K562 (cell line): Measurements from ENCODE around the gene ESPL1. TPM values are rescaled to one million over a fixed set of nuclear protein-coding genes. Genes with fewer than 3 reads are reported as not detected.

Source experiments
- ATAC-seq: fragments of 200-7000 bp; cut with Tn5 transposase; 3 replicates; pipeline ENCODE4 v1.9.1; 2020; ENCODE audit warnings: moderate library complexity
- BruUV-seq: library from RNA; stranded (reverse); fragments of 400-500 nt; replicated peaks from 2 replicates; lab custom pipeline; 2021; lab: Mats Ljungman, UMichigan
- CTCF ChIA-PET: fragments of 300-600 bp; formaldehyde crosslinking; extraction: SDS; loops from one replicate; lab custom pipeline; 2021; ENCODE audit warnings: low intra/inter-chr PET ratio; lab: Yijun Ruan, JAX
- POLR2A ChIA-PET: fragments of 300-600, 350-650 bp; sonication (Branson Sonifier 250); formaldehyde crosslinking; extraction: SDS; loops from one replicate; lab custom pipeline; 2021; ENCODE audit warnings: antibody characterized with exemption, inconsistent platforms; lab: Yijun Ruan, JAX
- DNase-seq, 4 experiments: peaks; one replicate each; pipeline versions ENCODE4 v3.0.0 to v3.0.0-alpha.2; 2011 to 2018; ENCODE audit warnings: low spot score in 3 of 4, mixed read lengths in 3 of 4; ENCODE audit errors: extremely low read depth in 1 of 4
- FAIRE-seq: peaks from 2 replicates; lab custom pipeline; 2011; peaks lifted over from hg19 to GRCh38; lab: Jason Lieb, UNC
- H2AFZ ChIP-seq: 2 replicates; pipeline ENCODE4 v1.6.0; 2011; ENCODE audit warnings: low read depth, low read length, control low read depth, inconsistent platforms
- H3K27ac ChIP-seq: fragments of 200-600 bp; 3 replicates; pipeline ENCODE4 v1.8.0; 2011; ENCODE audit warnings: low read depth, mild to moderate bottlenecking, control low read depth, inconsistent platforms, low read length, moderate library complexity, mixed read lengths; ENCODE audit errors: extremely low read depth
- H3K27me3 ChIP-seq, 2 experiments: fragments of 300-600 bp in 1 of 2; 2 replicates in 1 of 2; 3 replicates in 1 of 2; pipeline versions ENCODE4 v1.6.0 to v1.8.0; 2011; ENCODE audit warnings: inconsistent platforms in 2 of 2, low read length in 2 of 2, mild to moderate bottlenecking in 1 of 2, mixed read lengths in 1 of 2, moderate library complexity in 1 of 2; ENCODE audit not compliant: control insufficient read depth in 2 of 2, insufficient read depth in 2 of 2
- H3K36me3 ChIP-seq: fragments of 300-600 bp; 3 replicates; pipeline ENCODE4 v1.8.0; 2011; ENCODE audit warnings: mild to moderate bottlenecking, low read length, inconsistent platforms; ENCODE audit not compliant: control insufficient read depth, insufficient read depth
- H3K4me1 ChIP-seq, 2 experiments: fragments of 200-600 bp in 1 of 2; replicated peaks in 1 of 2; 2 replicates in 1 of 2; 3 replicates in 1 of 2; pipeline versions ENCODE4 v1.5.1 to v1.8.0; 2011; ENCODE audit warnings: inconsistent platforms in 2 of 2, low read length in 2 of 2, mild to moderate bottlenecking in 1 of 2, mixed read lengths in 1 of 2, moderate library complexity in 1 of 2; ENCODE audit not compliant: control insufficient read depth in 2 of 2, insufficient read depth in 2 of 2
- H3K4me2 ChIP-seq: 2 replicates; pipeline ENCODE4 v1.6.1; 2011; ENCODE audit warnings: low read length, control low read depth, inconsistent platforms, mixed read lengths; ENCODE audit not compliant: insufficient read depth
- H3K4me3 ChIP-seq: fragments of 200-600 bp; sonication (generic), shearing (Covaris generic); 2 replicates; pipeline ENCODE4 v1.5.1; 2016; ENCODE audit warnings: control low read depth, inconsistent platforms
- H3K79me2 ChIP-seq: fragments of 200-600 bp; 3 replicates; pipeline ENCODE4 v1.8.0; 2011; ENCODE audit warnings: low read length, inconsistent platforms; ENCODE audit not compliant: control insufficient read depth, insufficient read depth
- H3K9ac ChIP-seq, 2 experiments: 2 replicates each; pipeline versions ENCODE4 v1.6.0 to v1.6.1; 2011; ENCODE audit warnings: low read depth in 2 of 2, low read length in 2 of 2, control low read depth in 1 of 2, inconsistent platforms in 1 of 2, mild to moderate bottlenecking in 1 of 2, mixed read lengths in 1 of 2; ENCODE audit not compliant: insufficient read depth in 1 of 2
- H3K9me1 ChIP-seq: one replicate; pipeline ENCODE4 v1.6.0; 2011; ENCODE audit warnings: inconsistent platforms, mild to moderate bottlenecking, low read length, moderate library complexity; ENCODE audit not compliant: control insufficient read depth, insufficient read depth
- H3K9me3 ChIP-seq: replicated peaks from 2 replicates; pipeline ENCODE4 v1.5.1; 2011; ENCODE audit warnings: low read depth, low read length, inconsistent platforms; ENCODE audit not compliant: control insufficient read depth, insufficient read depth
- H4K20me1 ChIP-seq: replicated peaks from 2 replicates; pipeline ENCODE4 v1.6.1; 2011; ENCODE audit warnings: low read length, inconsistent platforms, mixed read lengths; ENCODE audit not compliant: control insufficient read depth, insufficient read depth
- ADNP ChIP-seq: fragments of 200-800 bp; sonication (Bioruptor generic); IDR thresholded peaks from 2 replicates; pipeline ENCODE4 v1.6.1; 2016; ENCODE audit warnings: missing genetic modification characterization, missing compliant biosample characterization
- C11orf30 ChIP-seq: fragments of 450-650 bp; IDR thresholded peaks from 2 replicates; pipeline ENCODE4 v1.6.1; 2016; ENCODE audit warnings: low read depth, mild to moderate bottlenecking
- DACH1 ChIP-seq: fragments of 450-650 bp; IDR thresholded peaks from 2 replicates; pipeline ENCODE4 v1.6.1; 2018; ENCODE audit not compliant: partially characterized antibody
- EGR1 ChIP-seq: fragments of 450-650 bp; conservative IDR thresholded peaks from 2 replicates; pipeline ENCODE4 v1.6.1; 2017; ENCODE audit warnings: mild to moderate bottlenecking
- EP400 ChIP-seq: fragments of 450-650 bp; IDR thresholded peaks from 2 replicates; pipeline ENCODE4 v1.6.1; 2017; ENCODE audit warnings: antibody characterized with exemption, mild to moderate bottlenecking, moderate library complexity
- GTF2A2 ChIP-seq: IDR thresholded peaks from 2 replicates; pipeline ENCODE4 v1.6.1; 2016; ENCODE audit warnings: mild to moderate bottlenecking, missing genetic modification characterization, missing compliant biosample characterization
- MCM2 ChIP-seq: fragments of 450-650 bp; IDR thresholded peaks from 2 replicates; pipeline ENCODE4 v1.6.1; 2017; ENCODE audit warnings: low read depth, mild to moderate bottlenecking
- MEF2A ChIP-seq: IDR thresholded peaks from 2 replicates; pipeline ENCODE4 v1.6.1; 2011; ENCODE audit warnings: low read depth, mild to moderate bottlenecking, low read length, moderate library complexity; ENCODE audit not compliant: control insufficient read depth
- NCOR1 ChIP-seq: fragments of 450-650 bp; IDR thresholded peaks from 2 replicates; pipeline ENCODE4 v1.6.1; 2016; ENCODE audit warnings: mild to moderate bottlenecking, moderate library complexity
- NKRF ChIP-seq: fragments of 450-650 bp; IDR thresholded peaks from 2 replicates; pipeline ENCODE4 v1.6.1; 2016; ENCODE audit warnings: borderline replicate concordance
- RBM22 ChIP-seq: fragments of 200-400 bp; formaldehyde crosslinking; IDR thresholded peaks from 2 replicates; pipeline ENCODE4 v1.6.1; 2018; ENCODE audit warnings: low read length, low read depth; ENCODE audit not compliant: poor library complexity, severe bottlenecking
- RBM25 ChIP-seq: fragments of 200-400 bp; formaldehyde crosslinking; IDR thresholded peaks from 2 replicates; pipeline ENCODE4 v1.6.1; 2018; ENCODE audit warnings: low read length, low read depth, moderate library complexity; ENCODE audit not compliant: severe bottlenecking
- SPI1 ChIP-seq: IDR thresholded peaks from 2 replicates; pipeline ENCODE4 v1.6.1; 2011; ENCODE audit warnings: low read depth, low read length, control low read depth, borderline replicate concordance
- VEZF1 ChIP-seq: fragments of 200-800 bp; sonication (Bioruptor generic); IDR thresholded peaks from 2 replicates; pipeline ENCODE4 v1.6.1; 2017; ENCODE audit warnings: missing genetic modification characterization, missing compliant biosample characterization
- ZNF263 ChIP-seq: sonication (generic); formaldehyde crosslinking; IDR thresholded peaks from 2 replicates; pipeline ENCODE4 v1.8.0; 2022; ENCODE audit warnings: mild to moderate bottlenecking, missing genetic modification reagents, borderline replicate concordance
- ZNF696 ChIP-seq: fragments of 250-450 bp; sonication (Bioruptor Pico); conservative IDR thresholded peaks from 2 replicates; pipeline ENCODE4 v1.4.0; 2020; ENCODE audit warnings: mild to moderate bottlenecking, moderate library complexity
- ZNF740 ChIP-seq, 3 experiments: fragments of 200-800 bp in 1 of 3; sonication (Bioruptor generic) in 1 of 3; sonication (generic) in 1 of 3; formaldehyde crosslinking in 1 of 3; IDR thresholded peaks; 2 replicates each; pipeline versions ENCODE4 v1.6.1 to v1.8.0; 2016 to 2022; ENCODE audit warnings: mild to moderate bottlenecking in 2 of 3, missing compliant biosample characterization in 2 of 3, missing genetic modification characterization in 2 of 3, missing genetic modification reagents in 1 of 3
- WGBS: fragments of 100-300 bp; shearing (Covaris generic); methylation state at CpG from one replicate; pipeline ENCODE4 v1.1.6; 2016; ENCODE audit warnings: low coverage, mixed read lengths; ENCODE audit not compliant: insufficient coverage; ENCODE audit errors: missing lambda C conversion rate; 5-methylcytosine and 5-hydroxymethylcytosine counted together
- in situ Hi-C: fragments of 300-500 bp; cut with MboI; formaldehyde crosslinking; loops from 4 replicates; pipeline ENCODE4 v1.15.0; 2018; ENCODE audit warnings: inconsistent platforms, mixed read lengths
- intact Hi-C: fragments of 100-400 bp; cut with micrococcal nuclease; formaldehyde crosslinking; loops from 2 replicates; pipeline ENCODE4 v1.14.2; 2022
- polyA plus RNA-seq, 8 experiments: library from polyadenylated mRNA; depleted of rRNA in 4 of 8; stranded (reverse) in 5 of 8; unstranded in 3 of 8; fragments of >200 nt; fragmentation: Nextera tagmentation in 2 of 8; fragmentation: Illumina TruSeq in 1 of 8; extraction: Ambion mirVana in 2 of 8; extraction: Trizol in 1 of 8; gene quantifications; 2 replicates each; pipeline versions ENCODE4 v1.2.1 to v1.2.3, GENCODE V29; 2011 to 2014; ENCODE audit warnings: inconsistent platforms in 1 of 8, missing spikeins in 1 of 8
- total RNA-seq, 7 experiments: library from RNA; depleted of rRNA in 6 of 7; stranded (reverse); fragments of >200 nt in 6 of 7; fragmentation: Illumina TruSeq in 2 of 7; extraction: Trizol in 2 of 7; gene quantifications; 2 replicates each; pipeline versions ENCODE4 v1.2.1 to v1.2.3, GENCODE V29; 2011 to 2021; ENCODE audit warnings: low replicate concordance in 1 of 7

ESPL1 gene
- total and polyA plus RNA-seq, 9 of the 15 experiments (the other 6 are each of a cell fraction or from before 2014, with no cell fraction given), result 1.2 to 55.0 (median 18.7) TPM

GRCh38 chr12:53338017-53338416, 69.9 kb downstream of the ESPL1 start:
- CTCF ChIA-PET, result no interaction called here
- no TSS peak for BruUV-seq
- no peak for FAIRE-seq

More at GRCh38 chr12:53338017-53338416, 69.9 kb downstream of the ESPL1 start:
- in situ Hi-C loops, result no loop called here
- Histone ChIP-seq H3K27ac (no peak overlapping the region), H3K9ac (peak overlapping the region in 1 of 2 experiments; percentile 54; a peak in 2 of 4 replicates), H3K9me3 (no peaks in the 10 kb centered on the region), H3K36me3 (no peaks in the 10 kb centered on the region), H3K79me2 (no peaks in the 10 kb centered on the region), H3K4me1 (peaks cover 27 to 32% of the 10 kb centered on the region in 2 experiments), H4K20me1 (no peaks in the 10 kb centered on the region), H3K27me3 (no peaks in the 10 kb centered on the region)
- no peak for ATAC-seq
- 22% methylated on average over 4 of the region's 11 CpGs for WGBS
- POLR2A ChIA-PET, result no interaction called here
- no peak for TF ChIP-seq NKRF
- peak; percentile 27; the same call in 1 of the 2 replicates for TF ChIP-seq VEZF1
- TF ChIP-seq MCM2, result no peak
- TF ChIP-seq ADNP (tag), result no peak
- TF ChIP-seq EP400, result no peak
- no peak for TF ChIP-seq C11orf30
- peak; percentile 79; the same call in 1 of the 2 replicates for TF ChIP-seq ZNF740 (CRISPR knock-in tag; IDR thresholded peaks at IDR 0.05)
- no peak for TF ChIP-seq ZNF740 (tag; IDR thresholded peaks at IDR 0.05)
- TF ChIP-seq SPI1, result peak; percentile 55; the same call in 1 of the 2 replicates
- TF ChIP-seq EGR1, result peak; percentile 64
- TF ChIP-seq NCOR1, result peak; percentile 51
- peak; percentile 48; the same call in 1 of the 2 replicates for TF ChIP-seq MEF2A
- no peak for TF ChIP-seq RBM25
- TF ChIP-seq GTF2A2 (tag), result no peak
- TF ChIP-seq DACH1, result no peak
- TF ChIP-seq RBM22, result no peak
- TF ChIP-seq ZNF696 (CRISPR knock-in tag), result no peak
- peak; percentile 82 for TF ChIP-seq ZNF263 (CRISPR knock-in tag)
- TF ChIP-seq, all 486 proteins: peak for 7
- H3K4me3 ChIP-seq, result no peak overlapping the region
- intact Hi-C loops, result no loop called here
- H3K9me1 ChIP-seq, result no peaks in the 10 kb centered on the region
- peak in 1 of 4 experiments; percentile 47 for DNase-seq
- H3K4me2 ChIP-seq, result no peak overlapping the region
- peak overlapping the region; percentile 34 for H2AFZ ChIP-seq
